NCI-H2029 (cell line): Measurements from ENCODE around the gene ZBTB14.

Source experiments
- DNase-seq: peaks from one replicate; lab custom pipeline; 2025; lab: John Stamatoyannopoulos, UW

ZBTB14 gene, protein sequence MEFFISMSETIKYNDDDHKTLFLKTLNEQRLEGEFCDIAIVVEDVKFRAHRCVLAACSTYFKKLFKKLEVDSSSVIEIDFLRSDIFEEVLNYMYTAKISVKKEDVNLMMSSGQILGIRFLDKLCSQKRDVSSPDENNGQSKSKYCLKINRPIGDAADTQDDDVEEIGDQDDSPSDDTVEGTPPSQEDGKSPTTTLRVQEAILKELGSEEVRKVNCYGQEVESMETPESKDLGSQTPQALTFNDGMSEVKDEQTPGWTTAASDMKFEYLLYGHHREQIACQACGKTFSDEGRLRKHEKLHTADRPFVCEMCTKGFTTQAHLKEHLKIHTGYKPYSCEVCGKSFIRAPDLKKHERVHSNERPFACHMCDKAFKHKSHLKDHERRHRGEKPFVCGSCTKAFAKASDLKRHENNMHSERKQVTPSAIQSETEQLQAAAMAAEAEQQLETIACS

DNA sequence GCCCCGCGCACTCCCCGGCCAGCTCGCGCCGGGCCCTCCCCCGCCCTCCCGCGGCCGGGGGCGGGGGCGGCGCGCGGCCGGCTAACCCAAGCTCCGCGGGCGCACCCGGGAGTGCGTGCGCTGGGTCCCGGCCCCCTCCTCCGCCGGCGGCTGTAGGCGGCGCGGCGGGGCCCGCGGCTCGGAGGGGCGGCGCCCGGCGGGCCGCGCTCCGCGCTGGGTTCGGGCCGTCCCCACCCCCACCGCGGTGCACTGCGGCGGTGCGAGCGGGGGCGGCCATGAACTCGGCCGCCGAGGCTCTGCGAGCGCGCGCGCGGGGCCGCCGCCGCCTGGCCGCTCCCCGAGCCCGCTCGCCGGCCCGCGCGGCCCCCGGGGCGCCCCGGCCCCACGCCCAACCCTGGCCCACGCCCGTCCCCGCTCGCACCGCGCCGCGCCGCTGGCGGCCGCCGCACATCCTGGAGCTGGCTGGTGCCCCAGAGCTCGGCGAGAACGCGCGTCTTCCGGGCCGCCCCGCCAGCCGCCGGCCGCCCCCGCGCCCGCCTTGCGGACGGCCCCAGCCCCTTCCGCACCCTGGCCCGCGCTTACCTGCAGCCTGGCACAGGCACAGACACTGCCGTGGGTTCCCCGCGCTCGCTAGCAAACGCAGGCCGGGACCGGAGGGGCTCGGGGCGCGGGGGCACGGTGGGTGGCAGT is at the start of gene ZBTB14:
Gene ZBTB14 (minus strand): TSS at position 496 of the 690 bp plus-strand sequence. CDS start 2,480 bp downstream, outside the sequence.
- peak; percentile 67 for DNase-seq

DNA sequence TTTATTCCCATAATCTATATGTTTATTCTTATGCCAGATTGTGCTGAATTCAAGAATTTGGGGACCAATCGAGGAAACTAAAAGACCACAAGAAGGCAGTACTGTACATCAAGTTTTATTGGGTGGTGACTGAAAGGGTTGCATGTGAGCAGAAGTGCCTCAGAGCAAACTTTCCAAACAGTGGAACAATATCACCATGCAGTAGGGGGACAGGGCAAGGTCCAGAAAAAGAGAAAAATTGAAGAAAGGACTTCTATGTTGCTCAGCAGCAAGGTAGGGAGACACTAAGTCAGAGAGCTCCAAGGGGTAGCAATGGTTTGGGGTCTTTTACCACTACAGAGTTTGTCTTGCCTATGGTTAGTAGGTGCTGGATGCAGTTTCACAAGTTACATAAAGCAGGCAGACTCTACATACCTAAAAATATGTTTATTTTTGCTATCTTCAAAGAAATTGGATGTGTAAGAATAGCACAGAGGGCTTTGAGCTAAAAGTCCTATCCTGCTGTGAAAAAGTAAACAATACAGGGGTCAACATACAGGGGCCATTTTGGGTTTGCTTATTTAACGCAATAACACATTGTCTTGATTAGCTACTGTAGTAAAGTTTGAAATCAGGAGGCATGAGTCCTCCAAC is 43.8 kb upstream of the ZBTB14 start:
- DNase-seq: no peak

DNA sequence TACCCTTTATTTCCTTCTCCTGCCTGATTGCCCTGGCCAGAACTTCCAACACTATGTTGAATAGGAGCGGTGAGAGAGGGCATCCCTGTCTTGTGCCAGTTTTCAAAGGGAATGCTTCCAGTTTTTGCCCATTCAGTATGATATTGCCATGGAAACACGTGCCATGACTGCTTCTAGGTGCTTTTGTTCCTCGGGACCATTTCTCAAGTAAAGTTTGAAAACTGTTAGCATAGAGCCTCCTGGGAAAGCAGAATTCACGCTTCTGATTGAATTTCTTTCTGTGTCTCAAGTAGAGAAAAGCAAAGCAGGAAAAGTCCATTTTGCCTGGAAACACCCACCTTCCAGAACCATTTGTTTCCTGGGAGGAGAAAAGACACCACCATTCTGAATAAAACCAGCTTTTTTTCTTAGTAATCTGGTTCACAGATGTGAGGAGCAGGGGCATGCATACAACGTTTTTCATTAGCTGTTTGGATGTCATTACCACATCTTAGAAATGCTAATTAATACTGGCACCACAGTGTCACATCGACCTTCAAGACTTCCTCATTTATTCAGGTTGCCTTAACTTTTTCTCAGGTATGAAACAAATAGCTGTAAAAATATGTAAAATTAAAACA is 39.0 kb upstream of the ZBTB14 start:
- no peak for DNase-seq

DNA sequence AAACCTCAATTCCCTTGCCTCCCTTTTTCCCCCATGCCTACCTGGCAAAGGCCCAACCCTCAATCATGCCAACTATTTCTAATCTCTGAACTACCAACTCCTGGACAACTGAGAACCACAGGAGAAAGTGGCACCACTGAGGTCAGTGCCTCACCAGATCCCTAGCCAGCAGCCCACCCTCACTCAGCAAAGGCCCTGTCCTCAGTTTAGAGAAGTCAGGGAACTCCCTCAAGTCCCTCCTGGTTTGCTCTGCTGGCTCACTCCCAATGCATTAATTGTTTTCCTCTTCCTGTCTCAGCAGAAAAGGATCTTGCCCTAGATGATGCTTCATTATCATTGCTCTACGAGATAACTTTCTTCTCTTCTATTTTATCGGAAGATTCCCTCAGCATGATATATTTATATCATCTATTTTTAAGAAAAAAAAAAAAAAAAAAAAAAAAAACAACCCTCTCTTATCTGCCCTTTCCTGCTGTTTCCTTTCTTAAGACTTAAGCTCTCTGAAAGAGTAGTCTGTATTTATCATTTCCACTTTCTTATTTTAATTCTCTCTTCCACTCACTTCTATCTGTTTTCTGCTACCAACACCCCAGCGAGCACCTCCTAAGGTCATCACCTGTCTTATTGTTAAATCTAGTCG is 22.7 kb upstream of the ZBTB14 start:
- DNase-seq: no peak

DNA sequence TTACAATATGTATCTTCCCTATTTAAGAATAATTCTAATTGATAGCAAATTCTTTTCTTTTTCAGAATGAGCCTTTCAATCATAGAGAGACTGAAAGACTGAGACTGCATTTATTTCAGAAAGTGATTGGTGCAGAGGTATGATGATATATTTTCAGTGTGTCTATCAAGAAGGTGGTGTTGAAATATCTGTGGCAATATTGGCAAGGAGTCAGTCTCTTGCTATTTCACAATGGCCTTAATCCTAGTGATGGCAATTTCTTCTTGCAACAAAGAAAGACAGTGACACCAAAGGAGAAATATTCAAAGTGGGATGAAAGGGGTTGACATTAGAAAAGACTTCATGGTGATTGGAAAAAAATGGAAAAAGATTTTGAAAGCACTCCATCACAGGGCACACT is 21.7 kb upstream of the ZBTB14 start:
- no peak for DNase-seq

DNA sequence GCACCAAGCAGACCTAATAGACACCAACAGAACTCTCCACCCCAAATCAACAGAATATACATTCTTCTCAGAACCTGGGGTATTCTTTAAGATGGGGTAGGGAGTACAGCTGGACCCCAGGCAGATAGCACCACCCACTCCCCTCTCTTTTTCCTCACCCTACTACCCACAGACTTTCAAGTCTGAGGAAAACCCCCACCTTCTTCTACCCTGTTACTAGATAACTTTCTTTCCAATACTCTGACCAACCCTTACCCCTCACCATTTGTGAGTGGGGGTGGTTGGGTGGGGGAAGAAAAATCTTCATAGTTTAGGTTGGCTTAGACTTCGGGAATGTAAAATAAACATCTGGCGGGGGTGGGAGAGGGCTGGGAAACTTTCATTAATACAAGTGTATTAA is 20.3 kb upstream of the ZBTB14 start:
- DNase-seq: no peak

DNA sequence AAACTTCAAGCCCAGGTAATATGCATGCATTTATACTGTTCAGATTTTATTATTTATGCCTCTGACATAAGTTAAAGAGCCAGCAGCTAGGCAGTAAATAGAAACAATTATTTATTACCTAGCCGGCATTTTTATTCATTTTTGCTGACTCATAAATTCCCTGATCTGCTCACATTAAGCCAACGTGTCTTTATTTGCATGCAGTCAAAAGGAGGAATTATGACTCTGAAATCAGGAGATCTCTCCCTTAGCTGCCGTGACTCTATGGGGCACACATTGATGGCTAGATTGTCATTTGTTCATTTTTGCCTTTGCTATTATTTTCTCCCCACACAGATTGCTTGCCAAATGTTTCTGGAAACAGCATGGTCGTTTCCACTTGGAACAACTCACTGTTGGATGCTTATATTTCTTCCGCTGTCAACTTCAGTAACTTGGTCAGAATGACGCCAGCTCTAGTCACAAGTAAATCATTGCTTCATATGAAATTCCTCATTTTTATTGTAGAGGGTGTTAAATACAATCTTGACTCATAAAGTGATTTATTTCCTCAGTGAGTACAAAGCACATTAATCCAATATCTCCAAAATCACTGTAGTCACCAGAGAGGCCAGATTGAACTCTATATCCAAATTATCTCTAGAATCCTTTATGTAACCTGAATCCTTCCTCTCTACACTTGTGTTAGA is 15.9 kb upstream of the ZBTB14 start:
- no peak for DNase-seq

DNA sequence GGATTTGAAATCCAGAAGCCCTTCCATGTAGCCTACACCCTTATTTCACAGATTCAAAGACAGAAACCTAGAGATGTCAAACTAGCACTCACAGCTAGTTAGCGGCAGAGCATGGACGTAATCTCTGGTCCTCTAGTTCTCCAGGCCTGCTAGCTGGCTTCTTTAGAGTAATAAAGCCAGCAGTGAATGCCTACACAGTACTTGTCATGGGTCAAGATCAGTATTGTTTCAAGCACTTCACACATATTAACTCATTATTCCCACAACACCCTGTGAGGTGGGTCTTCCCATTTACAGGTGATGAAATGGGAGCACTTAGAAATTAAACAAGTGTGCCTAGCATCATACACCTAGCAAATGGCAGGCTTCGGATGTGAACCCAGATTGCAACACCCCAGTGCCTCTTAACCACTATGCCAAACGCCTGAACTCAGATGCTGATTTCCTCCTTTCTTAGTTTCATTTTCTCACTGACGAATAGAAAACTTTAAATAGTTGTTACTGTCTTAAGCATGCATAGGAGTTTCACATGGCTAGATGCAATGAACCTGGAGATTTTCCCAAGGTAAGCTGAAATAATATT is 14.5 kb upstream of the ZBTB14 start:
- no peak for DNase-seq

DNA sequence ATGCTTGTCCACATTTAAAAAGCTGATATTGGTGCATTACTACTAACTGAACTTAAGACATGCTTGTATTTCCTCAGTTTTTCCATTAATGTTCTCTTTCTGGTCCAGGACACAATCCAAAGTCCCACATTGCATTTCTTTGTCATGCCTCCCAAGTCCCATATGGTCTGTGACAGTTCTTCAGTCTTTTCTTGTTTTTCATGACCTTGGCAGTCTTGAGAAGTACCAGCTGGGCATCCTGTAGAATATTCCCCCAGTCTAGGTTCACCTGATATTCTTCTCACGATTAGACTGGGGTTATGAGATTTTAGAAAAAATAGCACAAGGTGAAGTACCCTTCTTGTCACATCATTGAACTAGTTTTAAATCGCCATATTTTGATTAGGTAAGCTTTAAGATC is 10.3 kb upstream of the ZBTB14 start:
- no peak for DNase-seq

DNA sequence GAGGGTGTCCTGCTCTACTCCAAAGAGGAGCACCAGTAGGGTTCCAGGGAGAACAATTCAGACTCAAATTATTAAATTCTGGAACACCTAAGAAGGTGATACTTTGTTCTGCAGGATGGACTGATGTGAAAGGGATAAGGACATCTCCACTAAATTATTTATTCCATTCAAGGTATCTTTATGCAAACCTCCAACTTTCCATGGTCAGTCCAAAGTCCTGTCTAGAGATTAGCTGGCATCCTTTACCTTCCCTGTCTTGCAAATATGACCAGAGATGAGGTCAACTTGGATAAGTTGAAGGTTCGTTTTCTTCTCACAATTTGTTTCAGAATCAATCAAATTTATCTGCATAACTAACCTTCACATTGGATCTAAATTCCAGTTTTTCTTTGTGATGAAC is 8.7 kb upstream of the ZBTB14 start:
- no peak for DNase-seq

DNA sequence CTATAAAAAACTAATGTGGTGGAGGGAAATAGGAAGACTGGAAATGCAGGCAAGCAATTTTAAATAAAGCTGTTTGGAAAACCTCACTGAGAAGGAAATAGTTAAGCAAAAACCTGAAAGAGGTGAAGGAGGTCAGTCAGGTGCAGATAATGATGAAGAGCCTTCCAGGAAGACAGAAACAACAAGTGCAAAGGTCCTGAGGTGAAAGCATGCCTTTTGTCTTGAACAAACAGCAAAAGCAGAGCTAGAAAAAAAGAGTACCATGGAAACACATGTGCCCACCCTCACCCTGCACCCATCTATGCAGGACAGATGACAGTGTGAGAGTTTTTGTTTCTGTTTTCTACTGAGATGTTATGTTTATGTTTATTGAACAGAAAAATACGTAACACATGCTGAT is 8.1 kb upstream of the ZBTB14 start:
- no peak for DNase-seq

DNA sequence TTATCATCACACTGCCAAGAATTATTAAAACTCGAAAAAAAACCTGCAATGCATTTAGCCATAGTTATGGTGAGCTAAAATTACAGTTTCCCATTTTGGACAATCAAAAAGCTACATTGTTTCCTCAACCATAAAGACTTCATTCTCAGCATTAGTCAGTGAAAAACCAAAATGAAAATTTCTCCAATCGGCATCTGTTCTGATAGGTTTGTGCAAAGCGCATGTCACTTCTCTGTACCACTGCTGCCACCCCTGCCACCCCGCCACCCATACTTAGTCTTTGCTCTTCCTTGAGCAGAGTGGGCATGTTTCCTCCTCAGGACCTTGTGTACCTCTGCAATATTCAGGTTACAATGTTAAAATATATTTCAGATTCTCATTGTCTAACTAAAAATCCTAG is 7.1 kb upstream of the ZBTB14 start:
- DNase-seq: no peak

DNA sequence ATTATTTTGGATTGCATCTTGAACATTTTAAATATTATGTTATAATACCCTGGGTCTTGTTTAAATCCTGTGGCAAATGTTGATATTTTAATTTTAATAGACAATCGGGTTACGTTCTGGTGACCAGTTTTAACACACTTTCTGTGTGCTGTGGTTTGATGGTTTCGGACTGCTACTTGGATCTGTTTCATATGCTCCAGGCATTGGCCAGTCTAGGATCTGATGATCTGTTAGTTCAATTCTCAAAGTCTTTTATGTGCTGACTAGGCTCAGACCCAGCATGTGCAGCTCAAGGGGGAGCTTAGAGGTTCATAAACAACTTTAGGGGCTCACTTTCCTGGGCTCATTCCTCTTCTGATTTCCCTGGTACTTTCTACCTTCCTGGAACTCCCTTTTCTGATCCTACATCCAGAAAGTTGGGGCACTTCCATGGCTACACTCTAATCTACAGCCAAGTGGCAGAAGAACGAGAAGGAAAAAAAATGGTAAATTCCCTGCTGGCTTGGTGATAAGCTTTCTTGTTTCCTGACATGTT is 5.0 kb upstream of the ZBTB14 start:
- DNase-seq: no peak

DNA sequence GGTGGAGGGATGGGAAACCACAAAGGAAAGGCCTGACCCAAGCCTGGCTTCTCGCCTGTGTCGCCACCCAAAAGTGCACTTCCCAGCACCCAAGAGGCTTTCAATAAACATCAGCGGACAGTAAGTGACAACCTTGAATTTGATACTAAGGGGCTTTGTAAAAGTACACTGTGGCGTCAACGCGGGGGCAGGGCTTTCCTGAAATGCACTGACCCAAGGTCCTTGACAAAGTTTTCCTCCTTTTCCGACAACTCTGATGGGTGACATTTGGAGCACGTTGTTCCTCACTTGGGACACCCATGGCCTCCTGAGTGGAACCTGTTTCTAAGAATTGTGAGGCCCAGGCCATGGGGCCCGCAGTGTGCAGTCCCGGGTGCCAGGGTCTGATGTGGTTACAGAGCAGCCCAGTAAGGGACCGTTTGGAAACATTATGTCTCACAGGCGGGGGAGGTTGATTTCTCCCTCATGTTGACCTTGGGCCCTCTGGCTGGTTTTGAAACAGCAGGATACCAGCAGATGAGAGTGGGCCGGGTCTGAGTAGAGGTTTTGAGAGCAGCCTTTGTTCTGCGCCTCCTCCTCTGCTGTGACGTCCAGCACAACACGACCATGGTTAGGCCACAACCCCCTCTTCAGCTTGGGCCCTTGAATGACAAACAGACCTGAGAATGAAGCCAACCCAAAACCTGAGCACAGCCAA is 2.8 kb upstream of the ZBTB14 start:
- peak; percentile 43 for DNase-seq

DNA sequence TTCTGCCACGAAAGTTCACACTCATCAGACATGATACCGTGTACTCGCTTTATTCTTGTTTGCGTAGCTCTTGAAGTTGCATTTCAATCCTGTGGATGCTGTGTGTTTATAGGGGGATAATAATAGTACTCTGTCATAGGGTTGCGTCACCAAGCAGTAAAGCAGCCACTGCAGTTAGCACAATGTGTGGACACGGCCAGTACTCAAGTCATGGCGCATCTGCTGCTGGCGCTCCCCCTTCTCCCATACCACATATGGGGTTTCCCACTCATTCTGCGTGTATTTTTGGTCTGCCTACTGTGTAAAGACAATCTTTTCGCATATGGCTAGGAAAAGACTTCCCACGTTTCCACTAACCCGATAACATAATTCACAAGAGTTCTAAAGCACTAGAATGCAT is 2.1 kb upstream of the ZBTB14 start:
- DNase-seq: no peak

DNA sequence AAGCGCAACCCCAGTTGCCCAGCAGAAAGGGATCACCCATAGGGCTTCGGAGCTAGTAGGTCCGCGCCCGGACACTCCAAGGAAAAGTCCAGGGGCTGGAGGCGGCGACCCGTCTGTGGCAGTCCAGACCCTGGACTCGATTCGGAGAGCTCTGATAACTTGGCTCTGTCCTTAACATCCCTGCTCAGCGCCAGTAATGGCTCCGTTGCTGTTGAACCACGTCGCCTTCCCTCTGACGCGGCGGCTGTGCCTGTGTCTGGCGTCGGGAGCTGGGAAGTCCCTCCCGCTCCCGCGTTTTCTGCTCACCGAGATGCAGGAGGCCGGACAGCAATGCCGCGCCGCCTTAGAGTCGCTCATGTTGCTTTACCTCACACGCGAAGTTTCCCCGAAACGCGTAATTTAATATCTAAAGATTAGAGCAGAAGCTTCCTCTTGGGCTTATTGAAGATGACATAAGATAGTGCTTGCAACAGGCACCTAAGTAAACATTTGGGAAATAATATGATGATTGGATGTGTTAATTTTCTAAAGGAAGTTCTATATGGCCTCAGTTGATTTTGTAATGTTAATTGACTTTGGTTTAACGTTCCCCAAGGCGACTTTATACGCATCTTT is 1.3 kb upstream of the ZBTB14 start:
- DNase-seq: peak; percentile 66

DNA sequence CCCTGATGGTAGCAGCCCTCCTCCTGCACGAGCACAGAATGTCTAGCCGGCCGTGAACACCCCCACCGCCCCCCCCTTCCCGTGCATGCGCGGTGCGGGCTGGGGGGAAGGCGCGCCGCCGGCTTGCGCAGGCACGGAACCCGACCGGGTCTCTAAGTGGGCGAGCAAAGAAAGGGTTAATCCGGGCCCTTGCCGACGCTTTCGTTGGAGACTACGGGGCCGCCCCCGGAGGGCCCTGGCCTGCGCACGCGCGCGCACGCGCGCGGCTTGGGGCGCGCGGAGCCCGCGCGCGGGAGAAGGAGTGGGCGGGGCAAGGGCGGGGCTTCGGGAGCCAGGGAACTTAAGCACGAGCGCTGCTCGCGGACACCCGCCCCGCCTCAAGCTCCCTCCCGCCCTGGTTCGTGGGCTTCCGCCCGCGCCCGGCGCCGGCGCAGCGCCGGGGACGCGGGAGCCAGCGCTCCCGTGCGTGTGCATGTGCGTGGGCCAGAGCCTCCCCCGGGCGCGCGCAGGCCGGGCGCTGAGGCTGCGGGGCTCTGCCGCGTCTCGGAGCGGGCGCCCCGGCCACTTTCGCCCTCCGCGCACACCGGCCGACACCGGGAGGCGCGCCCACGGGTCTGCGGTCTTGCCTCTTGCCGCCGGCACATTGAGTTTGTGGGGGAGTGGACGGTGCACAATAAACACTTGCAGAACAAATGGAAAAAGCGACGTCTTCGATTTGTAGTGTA is 617 bp upstream of the ZBTB14 start:
- DNase-seq: peak; percentile 81

DNA sequence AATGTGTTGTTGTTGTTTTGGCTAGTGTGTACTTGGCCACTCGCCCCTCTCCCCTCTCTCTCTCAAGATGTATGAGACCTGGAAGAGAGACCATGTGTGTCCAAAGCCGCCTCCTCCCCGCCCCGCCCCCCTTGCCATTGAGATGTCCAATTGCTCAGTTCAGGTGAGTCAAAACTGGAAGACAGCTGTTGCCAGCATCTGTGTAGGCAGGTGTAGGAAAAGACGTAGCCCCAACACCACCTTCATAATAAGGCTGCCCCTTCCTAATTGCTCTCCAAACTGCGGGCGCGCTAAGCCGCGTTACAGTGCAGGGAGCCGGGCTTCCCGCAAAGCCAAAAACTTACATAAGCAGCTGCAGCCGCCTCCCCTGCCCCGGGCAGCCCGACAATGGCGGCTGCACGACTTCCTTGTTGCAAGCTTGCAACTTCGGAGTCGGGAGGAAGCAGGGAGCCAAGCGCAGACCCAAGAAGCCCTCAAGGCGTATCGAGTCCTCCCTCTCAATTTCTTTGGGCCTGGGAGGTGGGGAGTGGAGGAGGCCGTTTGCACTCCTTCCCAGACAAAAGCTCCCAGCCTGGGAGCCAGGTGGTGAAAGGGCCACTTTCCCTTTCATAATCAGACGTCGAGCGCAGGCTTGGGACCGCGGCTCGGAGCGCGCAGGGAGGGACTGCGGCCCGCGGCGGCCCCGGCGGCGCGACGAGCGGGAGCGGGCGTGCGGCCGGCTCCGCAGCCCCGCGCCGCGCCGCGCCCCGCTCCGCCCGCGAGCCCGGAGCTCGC is 882 bp downstream of the ZBTB14 start:
- peak; percentile 67 for DNase-seq
